B cell (primary cell): Measurements from ENCODE around the gene ANKS1A.

Source experiments
- EZH2 ChIP-seq: IDR thresholded peaks from 2 replicates; pipeline ENCODE4 v1.6.1; 2012; ENCODE audit warnings: borderline replicate concordance, low read depth, mild to moderate bottlenecking, moderate library complexity, low read length; ENCODE audit not compliant: insufficient read depth, poor library complexity, severe bottlenecking
- TF ChIP-seq, protein P1 (sequence below): fragments of 200-600 bp; IDR thresholded peaks from one replicate; pipeline ENCODE4 v1.8.0; 2022; ENCODE audit warnings: antibody characterized with exemption, mild to moderate bottlenecking

DNA sequence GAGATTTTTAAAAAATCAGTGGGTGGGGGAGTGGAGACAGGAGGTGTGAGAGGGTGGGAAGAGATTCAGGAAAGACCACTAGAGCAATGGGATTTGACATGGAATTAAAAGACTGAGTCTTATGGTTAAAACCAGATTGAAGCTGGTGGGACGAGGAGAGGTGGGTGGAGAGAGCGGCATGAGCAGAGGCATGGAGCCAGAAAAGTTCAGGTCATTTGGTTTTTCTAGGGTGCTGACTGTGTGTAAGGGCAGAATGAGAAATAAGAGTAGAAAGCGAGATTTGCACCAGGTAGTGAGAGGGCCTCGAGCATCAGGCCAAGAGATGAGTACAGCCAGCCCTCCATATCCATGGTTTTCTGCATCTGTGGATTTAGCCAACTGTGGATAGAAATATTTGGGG is 130.8 kb downstream of the ANKS1A start:
- TF ChIP-seq, protein P1, sequence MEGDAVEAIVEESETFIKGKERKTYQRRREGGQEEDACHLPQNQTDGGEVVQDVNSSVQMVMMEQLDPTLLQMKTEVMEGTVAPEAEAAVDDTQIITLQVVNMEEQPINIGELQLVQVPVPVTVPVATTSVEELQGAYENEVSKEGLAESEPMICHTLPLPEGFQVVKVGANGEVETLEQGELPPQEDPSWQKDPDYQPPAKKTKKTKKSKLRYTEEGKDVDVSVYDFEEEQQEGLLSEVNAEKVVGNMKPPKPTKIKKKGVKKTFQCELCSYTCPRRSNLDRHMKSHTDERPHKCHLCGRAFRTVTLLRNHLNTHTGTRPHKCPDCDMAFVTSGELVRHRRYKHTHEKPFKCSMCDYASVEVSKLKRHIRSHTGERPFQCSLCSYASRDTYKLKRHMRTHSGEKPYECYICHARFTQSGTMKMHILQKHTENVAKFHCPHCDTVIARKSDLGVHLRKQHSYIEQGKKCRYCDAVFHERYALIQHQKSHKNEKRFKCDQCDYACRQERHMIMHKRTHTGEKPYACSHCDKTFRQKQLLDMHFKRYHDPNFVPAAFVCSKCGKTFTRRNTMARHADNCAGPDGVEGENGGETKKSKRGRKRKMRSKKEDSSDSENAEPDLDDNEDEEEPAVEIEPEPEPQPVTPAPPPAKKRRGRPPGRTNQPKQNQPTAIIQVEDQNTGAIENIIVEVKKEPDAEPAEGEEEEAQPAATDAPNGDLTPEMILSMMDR, result no peak
- no peak for TF ChIP-seq EZH2
